Stimulated activated naive CD4-positive, alpha-beta T cell treated with Interleukin-2 at 50 U/mL for 16 hours (primary cell): ENCODE results near the gene AKAP13.
"Not testable (repeated sequence)": the region's sequence is repeated elsewhere in the genome, so short reads cannot be mapped to it uniquely, and the experiment has no call there.

Source experiments
- DNase-seq: peaks from one replicate; lab custom pipeline; 2025; lab: John Stamatoyannopoulos, UW

Gene AKAP13

GRCh38 chr15:85480923-85481322 lies 100.5 kb downstream of the AKAP13 start:
- DNase-seq = no peak

GRCh38 chr15:85481543-85481942 lies 101.1 kb downstream of the AKAP13 start:
- DNase-seq = not testable (repeated sequence)

GRCh38 chr15:85482894-85483293 lies 102.5 kb downstream of the AKAP13 start:
- no peak for DNase-seq

GRCh38 chr15:85483955-85484354 lies 103.6 kb downstream of the AKAP13 start:
- not testable (repeated sequence) for DNase-seq

GRCh38 chr15:85484923-85485322 lies 104.5 kb downstream of the AKAP13 start:
- DNase-seq = not testable (repeated sequence)

- peak; percentile 19 for DNase-seq
These were observed 105.7 kb downstream of the AKAP13 start for GRCh38 chr15:85485956-85486567.

GRCh38 chr15:85487796-85488195 lies 107.4 kb downstream of the AKAP13 start:
- DNase-seq = not testable (repeated sequence)

GRCh38 chr15:85488997-85489396 lies 108.6 kb downstream of the AKAP13 start:
- no peak for DNase-seq

GRCh38 chr15:85489773-85490493 lies 109.5 kb downstream of the AKAP13 start:
- DNase-seq = no peak

GRCh38 chr15:85490856-85491255 lies 110.5 kb downstream of the AKAP13 start:
- no peak for DNase-seq

- DNase-seq = no peak
These were observed 111.3 kb downstream of the AKAP13 start for GRCh38 chr15:85491691-85492090.

GRCh38 chr15:85492406-85492805 lies 112.0 kb downstream of the AKAP13 start:
- no peak for DNase-seq

- DNase-seq = no peak
These were observed 112.9 kb downstream of the AKAP13 start for GRCh38 chr15:85493260-85493659.

GRCh38 chr15:85494048-85494777 lies 113.8 kb downstream of the AKAP13 start:
- DNase-seq = no peak

GRCh38 chr15:85495096-85495495 lies 114.7 kb downstream of the AKAP13 start:
- DNase-seq = no peak

- no peak for DNase-seq
These were observed 115.1 kb downstream of the AKAP13 start for GRCh38 chr15:85495544-85495943.

GRCh38 chr15:85496151-85496550 lies 115.7 kb downstream of the AKAP13 start:
- no peak for DNase-seq

- DNase-seq = no peak
These were observed 116.3 kb downstream of the AKAP13 start for GRCh38 chr15:85496551-85497171.

GRCh38 chr15:85497172-85497569 lies 116.8 kb downstream of the AKAP13 start:
- DNase-seq = no peak

- DNase-seq = no peak
These were observed 118.1 kb downstream of the AKAP13 start for GRCh38 chr15:85498471-85498870.

GRCh38 chr15:85499371-85499887 lies 119.0 kb downstream of the AKAP13 start:
- DNase-seq = no peak

- no peak for DNase-seq
These were observed 119.8 kb downstream of the AKAP13 start for GRCh38 chr15:85500060-85500708.
